IMR-90 (cell line): Measurements from ENCODE around the gene NFKBIZ. TPM values are rescaled to one million over a fixed set of nuclear protein-coding genes. Genes with fewer than 3 reads are reported as not detected.

ENCODE experiments used
- ATAC-seq: fragments of 200-7000 bp; cut with Tn5 transposase; 2 replicates; pipeline ENCODE4 v1.9.1; 2020; ENCODE audit warnings: low read depth, mild to moderate bottlenecking, moderate library complexity
- BruUV-seq: library from RNA; stranded (reverse); fragments of 400-500 nt; replicated peaks from 2 replicates; lab custom pipeline; 2021; lab: Mats Ljungman, UMichigan
- CTCF ChIA-PET: fragments of 300-600 bp; formaldehyde crosslinking; extraction: SDS; loops from one replicate; lab custom pipeline; 2021; ENCODE audit warnings: antibody characterized with exemption; lab: Yijun Ruan, JAX
- POLR2A ChIA-PET: fragments of 300-600 bp; sonication (Branson Sonifier 250); formaldehyde crosslinking; loops from one replicate; lab custom pipeline; 2022; ENCODE audit warnings: antibody characterized with exemption; ENCODE audit not compliant: unreplicated experiment; lab: Charles Lee
- DNase-seq: peaks from one replicate; pipeline ENCODE4 v3.0.0; 2013
- H2AFZ ChIP-seq: replicated peaks from 2 replicates; pipeline ENCODE3; 2013; ENCODE audit warnings: low read length, mild to moderate bottlenecking; ENCODE audit not compliant: poor library complexity
- H2AK5ac ChIP-seq: 2 replicates; pipeline ENCODE4 v1.6.1; 2013; ENCODE audit warnings: low read depth, low read length, inconsistent platforms
- H2AK9ac ChIP-seq: replicated peaks from 2 replicates; pipeline ENCODE3; 2013; ENCODE audit warnings: mild to moderate bottlenecking, low read depth, low read length, moderate library complexity; ENCODE audit not compliant: poor library complexity
- H2BK120ac ChIP-seq: 2 replicates; pipeline ENCODE4 v1.6.1; 2013; ENCODE audit warnings: low read depth, low read length, inconsistent platforms
- H2BK15ac ChIP-seq: 3 replicates; pipeline ENCODE4 v1.6.1; 2013; ENCODE audit warnings: low read depth, low read length, inconsistent platforms
- H2BK20ac ChIP-seq: 2 replicates; pipeline ENCODE4 v1.6.1; 2013; ENCODE audit warnings: low read depth, mild to moderate bottlenecking, inconsistent platforms, low read length, moderate library complexity
- H2BK5ac ChIP-seq: 2 replicates; pipeline ENCODE4 v1.6.1; 2013; ENCODE audit warnings: mild to moderate bottlenecking, low read depth, low read length, inconsistent platforms; ENCODE audit not compliant: poor library complexity, severe bottlenecking
- H3K14ac ChIP-seq: replicated peaks from 2 replicates; pipeline ENCODE4 v1.6.1; 2013; ENCODE audit warnings: low read depth, low read length, inconsistent platforms
- H3K18ac ChIP-seq: 2 replicates; pipeline ENCODE4 v1.6.1; 2013; ENCODE audit warnings: low read depth, low read length, control low read depth
- H3K23ac ChIP-seq: 2 replicates; pipeline ENCODE4 v1.6.1; 2013; ENCODE audit warnings: low read depth, low read length, inconsistent platforms
- H3K27ac ChIP-seq: 2 replicates; pipeline ENCODE4 v1.5.1; 2013; ENCODE audit warnings: mild to moderate bottlenecking, control low read depth, low read length; ENCODE audit not compliant: insufficient read depth
- H3K27me3 ChIP-seq: 2 replicates; pipeline ENCODE4 v1.6.1; 2013; ENCODE audit warnings: low read length; ENCODE audit not compliant: control insufficient read depth, insufficient read depth
- H3K36me3 ChIP-seq: 2 replicates; pipeline ENCODE4 v1.6.1; 2013; ENCODE audit warnings: low read length, mixed read lengths; ENCODE audit not compliant: control insufficient read depth, insufficient read depth
- H3K4ac ChIP-seq: 2 replicates; pipeline ENCODE4 v1.6.1; 2013; ENCODE audit warnings: low read depth, low read length, inconsistent platforms
- H3K4me1 ChIP-seq: 2 replicates; pipeline ENCODE4 v1.6.1; 2013; ENCODE audit warnings: low read length, mixed read lengths; ENCODE audit not compliant: control insufficient read depth, insufficient read depth
- H3K4me2 ChIP-seq: 2 replicates; pipeline ENCODE4 v1.6.1; 2013; ENCODE audit warnings: low read depth, mild to moderate bottlenecking, control low read depth, low read length, moderate library complexity
- H3K4me3 ChIP-seq: 2 replicates; pipeline ENCODE4 v1.5.1; 2013; ENCODE audit warnings: low read depth, mild to moderate bottlenecking, control low read depth, low read length, moderate library complexity; ENCODE audit not compliant: insufficient read depth
- H3K56ac ChIP-seq: 2 replicates; pipeline ENCODE4 v1.6.1; 2013; ENCODE audit warnings: low read length, inconsistent platforms; ENCODE audit not compliant: insufficient read depth; ENCODE audit errors: extremely low read depth
- H3K79me1 ChIP-seq, 2 experiments: 2 replicates each; pipeline ENCODE4 v1.6.1; 2013; ENCODE audit warnings: low read length in 2 of 2, inconsistent platforms in 1 of 2, low read depth in 1 of 2
- H3K9ac ChIP-seq: 2 replicates; pipeline ENCODE4 v1.6.1; 2013; ENCODE audit warnings: low read depth, low read length, control low read depth
- H3K9me1 ChIP-seq: 2 replicates; pipeline ENCODE4 v1.6.1; 2013; ENCODE audit warnings: low read length, inconsistent platforms; ENCODE audit not compliant: insufficient read depth
- H3K9me3 ChIP-seq: 2 replicates; pipeline ENCODE4 v1.6.1; 2013; ENCODE audit warnings: low read length; ENCODE audit not compliant: control insufficient read depth, insufficient read depth
- H4K20me1 ChIP-seq: 2 replicates; pipeline ENCODE4 v1.6.1; 2013; ENCODE audit warnings: low read length, inconsistent platforms; ENCODE audit not compliant: insufficient read depth
- H4K5ac ChIP-seq: 2 replicates; pipeline ENCODE4 v1.6.1; 2013; ENCODE audit warnings: mild to moderate bottlenecking, low read depth, low read length, control low read depth
- H4K8ac ChIP-seq, 2 experiments: 2 replicates each; pipeline ENCODE4 v1.6.1; 2013; ENCODE audit warnings: low read depth in 2 of 2, low read length in 2 of 2, control low read depth in 1 of 2, inconsistent platforms in 1 of 2
- H4K91ac ChIP-seq: 2 replicates; pipeline ENCODE4 v1.6.1; 2013; ENCODE audit warnings: low read depth, low read length, inconsistent platforms; ENCODE audit not compliant: insufficient read depth
- BHLHE40 ChIP-seq: fragments of 150-350 bp; IDR thresholded peaks from 2 replicates; pipeline ENCODE4 v1.6.1; 2016; ENCODE audit warnings: mild to moderate bottlenecking, low read depth, low read length
- CEBPB ChIP-seq: IDR thresholded peaks from 2 replicates; pipeline ENCODE4 v1.6.1; 2012; ENCODE audit warnings: low read depth, low read length, improper control_type of control experiment
- CHD1 ChIP-seq: IDR thresholded peaks from 2 replicates; pipeline ENCODE4 v1.6.1; 2012; ENCODE audit warnings: low read depth, low read length, improper control_type of control experiment
- CTCF ChIP-seq: conservative IDR thresholded peaks from 2 replicates; pipeline ENCODE4 v1.5.1; 2012; ENCODE audit warnings: mild to moderate bottlenecking, low read depth, low read length, improper control_type of control experiment
- ELK1 ChIP-seq: fragments of 150-350 bp; IDR thresholded peaks from 2 replicates; pipeline ENCODE4 v1.6.1; 2016; ENCODE audit warnings: low read depth, mild to moderate bottlenecking, low read length, moderate library complexity, borderline replicate concordance
- FOS ChIP-seq: fragments of 150-350 bp; IDR thresholded peaks from 2 replicates; pipeline ENCODE4 v1.6.1; 2016; ENCODE audit warnings: low read depth, low read length
- MAFK ChIP-seq: IDR thresholded peaks from 2 replicates; pipeline ENCODE4 v1.6.1; 2012; ENCODE audit warnings: low read depth, low read length, improper control_type of control experiment
- MAZ ChIP-seq: IDR thresholded peaks from 2 replicates; pipeline ENCODE4 v1.6.1; 2012; ENCODE audit warnings: low read depth, mild to moderate bottlenecking, low read length, improper control_type of control experiment, moderate library complexity, borderline replicate concordance
- MXI1 ChIP-seq: IDR thresholded peaks from 2 replicates; pipeline ENCODE4 v1.6.1; 2012; ENCODE audit warnings: low read depth, mild to moderate bottlenecking, low read length, moderate library complexity, borderline replicate concordance
- NFE2L2 ChIP-seq: fragments of 150-350 bp; IDR thresholded peaks from 2 replicates; pipeline ENCODE4 v1.6.1; 2016; ENCODE audit warnings: low read depth, mild to moderate bottlenecking, low read length
- POLR2A ChIP-seq: IDR thresholded peaks from 2 replicates; pipeline ENCODE4 v1.6.1; 2012; ENCODE audit warnings: mild to moderate bottlenecking, low read depth, low read length
- RAD21 ChIP-seq: IDR thresholded peaks from 2 replicates; pipeline ENCODE4 v1.6.1; 2012; ENCODE audit warnings: low read length, improper control_type of control experiment
- RCOR1 ChIP-seq: IDR thresholded peaks from 2 replicates; pipeline ENCODE4 v1.6.1; 2012; ENCODE audit warnings: mild to moderate bottlenecking, low read length, improper control_type of control experiment; ENCODE audit not compliant: insufficient replicate concordance
- RFX5 ChIP-seq: IDR thresholded peaks from 2 replicates; pipeline ENCODE4 v1.8.0; 2012; ENCODE audit warnings: low read depth, mild to moderate bottlenecking, low read length, moderate library complexity
- SMC3 ChIP-seq: fragments of 150-350 bp; IDR thresholded peaks from 2 replicates; pipeline ENCODE4 v1.6.1; 2016; ENCODE audit warnings: low read depth, mild to moderate bottlenecking, antibody characterized with exemption, low read length, moderate library complexity
- USF2 ChIP-seq: fragments of 150-350 bp; IDR thresholded peaks from 2 replicates; pipeline ENCODE4 v1.6.1; 2017; ENCODE audit warnings: mild to moderate bottlenecking, antibody characterized with exemption, low read length, low read depth
- WGBS, 2 experiments: methylation state at CpG; one replicate each; pipeline versions ENCODE4 v1.1.5 to v1.1.7; 2013; ENCODE audit warnings: missing lambda C conversion rate in 2 of 2; ENCODE audit not compliant: insufficient read length in 1 of 2; ENCODE audit errors: extremely low coverage in 2 of 2; 5-methylcytosine and 5-hydroxymethylcytosine counted together
- dilution Hi-C: fragments of 300-500 bp; cut with HindIII; formaldehyde crosslinking; loops from one replicate; pipeline ENCODE4 v1.14.3; 2018; ENCODE audit warnings: low sequenced_read_pairs; ENCODE audit not compliant: unreplicated experiment
- in situ Hi-C: fragments of 300-500 bp; cut with MboI; formaldehyde crosslinking; loops from 3 replicates; pipeline ENCODE4 v1.14.3; 2019; ENCODE audit warnings: low sequenced_read_pairs, inconsistent platforms, mixed read lengths
- intact Hi-C: fragments of 100-400 bp; cut with micrococcal nuclease; formaldehyde crosslinking; loops from 2 replicates; pipeline ENCODE4 v1.10.0; 2022
- polyA plus RNA-seq, 3 experiments: library from polyadenylated mRNA; depleted of rRNA; stranded (reverse); fragments of >200 nt; gene quantifications; 2 replicates each; pipeline ENCODE4 v1.2.3, GENCODE V29; 2012; ENCODE audit warnings: low replicate concordance in 1 of 3
- total RNA-seq: library from RNA; depleted of rRNA; stranded (reverse); fragments of >200 nt; gene quantifications from 2 replicates; pipeline ENCODE4 v1.2.3, GENCODE V29; 2012

Gene NFKBIZ
- total and polyA plus RNA-seq, 2 of the 4 experiments (the other 2 are of a cell fraction): 35.0 to 40.9 TPM

- H3K27me3 ChIP-seq: no peaks in the 10 kb centered on the region
- CTCF ChIA-PET: no interaction called here
- TF ChIP-seq USF2 (no peak), RAD21 (no peak), POLR2A (no peak), CHD1 (no peak), SMC3 (no peak), FOS (no peak), RFX5 (no peak), NFE2L2 (no peak), CEBPB (no peak), MAZ (no peak), CTCF (no peak), MXI1 (no peak), BHLHE40 (no peak), ELK1 (no peak), MAFK (no peak), RCOR1 (no peak)
- no peak overlapping the region for H2AK9ac ChIP-seq
- no peak overlapping the region for H2BK20ac ChIP-seq
- no peak overlapping the region for H3K27ac ChIP-seq
- H2BK5ac ChIP-seq: no peak overlapping the region
- WGBS, 2 experiments: no CpG with 5 or more reads among the region's 1 CpG
- H2AFZ ChIP-seq: no peak overlapping the region
- dilution Hi-C loops (no loop called here), in situ Hi-C loops (no loop called here), intact Hi-C loops (no loop called here)
- BruUV-seq: no TSS peak
- H4K20me1 ChIP-seq: no peaks in the 10 kb centered on the region
- no peaks in the 10 kb centered on the region for H3K4me1 ChIP-seq
- no peaks in the 10 kb centered on the region for H3K9me3 ChIP-seq
- no peak overlapping the region for H4K5ac ChIP-seq
- H3K56ac ChIP-seq: no peak overlapping the region
- no peak overlapping the region for H3K23ac ChIP-seq
- POLR2A ChIA-PET: no interaction called here
- H3K36me3 ChIP-seq: no peaks in the 10 kb centered on the region
- H2BK15ac ChIP-seq: no peak overlapping the region
- H4K8ac ChIP-seq: no peak overlapping the region
- H3K9me1 ChIP-seq: no peaks in the 10 kb centered on the region; the same call in 1 of the 2 replicates
- no peak overlapping the region for H3K4ac ChIP-seq
- no peak for DNase-seq
- no peak overlapping the region for H3K4me2 ChIP-seq
- no peak overlapping the region for H2AK5ac ChIP-seq
- H3K18ac ChIP-seq: no peak overlapping the region
- no peak overlapping the region for H3K14ac ChIP-seq
- no peak overlapping the region for H2BK120ac ChIP-seq
- no peak for ATAC-seq
- H3K9ac ChIP-seq: no peak overlapping the region
- H3K79me1 ChIP-seq: no peaks in the 10 kb centered on the region
- no peak overlapping the region for H4K91ac ChIP-seq
- H3K4me3 ChIP-seq: no peak overlapping the region
Observed at GRCh38 chr3:101884776-101885175, 35.5 kb downstream of the NFKBIZ start.
